SK-N-SH (cell line): ENCODE measurements around the gene CALML3.

ENCODE experiments used
- USF2 ChIP-seq: fragments of 150-350 bp; IDR thresholded peaks from 2 replicates; pipeline ENCODE4 v1.6.1; 2017; ENCODE audit warnings: antibody characterized with exemption, low read length, low read depth, borderline replicate concordance
- TF ChIP-seq, protein P1 (sequence below): fragments of 200-600 bp; sonication (generic); IDR thresholded peaks from 2 replicates; pipeline ENCODE4 v1.6.1; 2017; ENCODE audit warnings: antibody characterized with exemption, mild to moderate bottlenecking, moderate library complexity

GRCh38 chr10:5545011-5545410, 20.2 kb downstream of the CALML3 start:
- TF ChIP-seq, protein P1, sequence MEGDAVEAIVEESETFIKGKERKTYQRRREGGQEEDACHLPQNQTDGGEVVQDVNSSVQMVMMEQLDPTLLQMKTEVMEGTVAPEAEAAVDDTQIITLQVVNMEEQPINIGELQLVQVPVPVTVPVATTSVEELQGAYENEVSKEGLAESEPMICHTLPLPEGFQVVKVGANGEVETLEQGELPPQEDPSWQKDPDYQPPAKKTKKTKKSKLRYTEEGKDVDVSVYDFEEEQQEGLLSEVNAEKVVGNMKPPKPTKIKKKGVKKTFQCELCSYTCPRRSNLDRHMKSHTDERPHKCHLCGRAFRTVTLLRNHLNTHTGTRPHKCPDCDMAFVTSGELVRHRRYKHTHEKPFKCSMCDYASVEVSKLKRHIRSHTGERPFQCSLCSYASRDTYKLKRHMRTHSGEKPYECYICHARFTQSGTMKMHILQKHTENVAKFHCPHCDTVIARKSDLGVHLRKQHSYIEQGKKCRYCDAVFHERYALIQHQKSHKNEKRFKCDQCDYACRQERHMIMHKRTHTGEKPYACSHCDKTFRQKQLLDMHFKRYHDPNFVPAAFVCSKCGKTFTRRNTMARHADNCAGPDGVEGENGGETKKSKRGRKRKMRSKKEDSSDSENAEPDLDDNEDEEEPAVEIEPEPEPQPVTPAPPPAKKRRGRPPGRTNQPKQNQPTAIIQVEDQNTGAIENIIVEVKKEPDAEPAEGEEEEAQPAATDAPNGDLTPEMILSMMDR, result no peak
- no peak for TF ChIP-seq USF2
